Stimulated activated naive CD4-positive, alpha-beta T cell (primary cell): Measurements from ENCODE around the gene PRCP.
"Not testable (repeated sequence)": the region's sequence is repeated elsewhere in the genome, so short reads cannot be mapped to it uniquely, and the experiment has no call there.

Experiments
- DNase-seq, 6 experiments: peaks; one replicate each; lab custom pipeline; 2025; lab: John Stamatoyannopoulos, UW

PRCP gene

GRCh38 chr11:82900277-82901164, at the start of gene PRCP:
Gene PRCP (minus strand): TSS chr11:82900430. CDS start chr11:82900402, 28 bp downstream.
- DNase-seq: peak; percentile 84 to 91 (median 86)

GRCh38 chr11:82949352-82949751, 49.1 kb upstream of the PRCP start:
- DNase-seq: no peak

DNA sequence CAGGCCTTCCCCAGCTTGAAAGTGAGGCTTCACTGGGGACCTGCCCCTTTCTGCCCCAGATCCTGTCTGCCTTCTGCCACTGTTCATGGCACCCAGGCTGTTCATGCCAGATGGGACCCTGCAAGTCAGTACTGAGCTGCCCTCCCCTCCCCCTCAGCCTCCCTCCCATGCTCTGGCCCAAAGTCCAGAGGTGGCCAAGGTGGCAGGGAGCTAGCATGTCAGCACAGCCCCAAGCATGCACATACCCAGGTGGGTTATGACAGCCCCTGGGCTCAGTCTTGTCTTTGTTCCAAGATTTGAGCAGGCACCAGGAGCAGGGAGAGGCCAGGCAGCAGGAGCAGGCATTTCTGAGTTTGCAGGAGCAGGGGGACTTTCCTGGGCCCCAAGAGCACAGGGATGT, 45.5 kb upstream of the PRCP start:
- DNase-seq: no peak

DNA sequence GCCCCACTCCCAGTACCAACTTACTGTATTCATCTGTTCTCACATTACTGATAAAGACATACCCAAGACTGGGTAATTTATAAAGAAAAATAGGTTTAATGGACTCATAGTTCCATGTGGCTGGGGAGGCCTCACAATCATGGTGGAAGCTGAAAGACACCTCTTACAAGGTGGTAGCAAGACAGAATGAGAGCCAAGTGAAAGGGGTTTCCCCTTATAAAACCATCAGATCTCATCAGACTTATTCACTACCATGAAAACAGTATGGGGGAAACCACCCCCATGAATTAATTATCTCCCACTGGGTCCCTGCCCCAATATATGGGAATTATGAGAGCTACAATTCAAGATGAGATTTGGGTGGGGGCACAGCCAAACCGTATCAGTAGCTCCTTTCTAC, 44.8 kb upstream of the PRCP start:
- not testable (repeated sequence) for DNase-seq

DNA sequence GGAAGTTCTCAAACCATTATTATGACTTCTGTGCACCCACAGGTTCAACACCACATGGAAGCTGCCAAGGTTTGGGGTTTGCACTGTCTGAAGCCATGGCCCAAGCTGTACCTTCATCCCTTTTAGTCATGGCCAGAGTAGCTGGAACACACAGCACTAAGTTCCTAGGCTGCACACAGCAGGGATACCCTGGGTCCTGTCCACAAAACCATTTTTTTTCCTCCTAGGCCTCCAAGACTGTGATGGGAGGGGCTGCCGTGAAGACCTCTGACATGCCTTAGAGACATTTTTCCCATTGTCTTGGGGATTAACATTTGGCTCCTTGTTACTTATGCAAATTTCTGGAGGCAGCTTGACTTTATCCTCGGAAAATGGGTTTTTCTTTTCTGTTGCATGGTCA, 44.0 kb upstream of the PRCP start:
- DNase-seq: no peak

DNA sequence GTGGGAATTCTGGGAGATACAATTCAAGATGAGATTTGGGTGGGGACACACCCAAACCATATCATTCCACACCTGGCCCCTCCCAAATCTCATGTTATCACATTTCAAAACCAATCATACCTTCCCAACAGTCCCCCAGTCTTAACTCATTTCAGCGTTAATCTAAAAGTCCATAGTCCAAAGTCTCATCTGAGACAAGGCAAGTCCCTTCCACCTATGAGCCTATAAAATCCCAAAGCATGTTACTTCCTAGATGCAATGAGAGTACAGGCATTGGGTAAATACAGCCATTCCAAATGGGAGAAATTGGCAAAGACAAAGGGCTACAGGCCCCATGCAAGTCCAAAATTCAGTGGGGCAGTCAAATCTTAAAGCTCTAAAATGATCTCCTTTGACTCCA, 43.2 kb upstream of the PRCP start:
- DNase-seq: not testable (repeated sequence)

DNA sequence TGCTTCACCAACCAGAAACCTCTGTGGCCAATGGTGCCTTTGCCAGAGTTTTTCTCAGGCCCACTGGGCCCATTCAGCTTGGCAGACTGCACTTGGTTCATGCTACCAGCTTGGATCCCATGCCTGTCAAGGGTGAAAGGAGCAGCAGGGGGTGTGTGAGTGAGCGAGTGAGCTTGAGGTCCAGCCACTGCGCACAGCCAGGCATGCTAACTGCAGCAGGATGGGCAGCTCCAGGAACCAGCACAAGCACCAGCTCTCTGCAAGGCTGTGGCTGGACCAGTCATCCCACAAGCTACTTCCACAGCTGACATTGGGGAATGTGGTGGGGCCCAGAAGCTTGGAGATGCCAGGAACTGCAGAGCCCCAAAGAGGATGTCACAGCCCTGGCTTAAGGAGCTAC, 42.1 kb upstream of the PRCP start:
- no peak for DNase-seq

GRCh38 chr11:82939456-82939855, 39.2 kb upstream of the PRCP start:
- no peak for DNase-seq

DNA sequence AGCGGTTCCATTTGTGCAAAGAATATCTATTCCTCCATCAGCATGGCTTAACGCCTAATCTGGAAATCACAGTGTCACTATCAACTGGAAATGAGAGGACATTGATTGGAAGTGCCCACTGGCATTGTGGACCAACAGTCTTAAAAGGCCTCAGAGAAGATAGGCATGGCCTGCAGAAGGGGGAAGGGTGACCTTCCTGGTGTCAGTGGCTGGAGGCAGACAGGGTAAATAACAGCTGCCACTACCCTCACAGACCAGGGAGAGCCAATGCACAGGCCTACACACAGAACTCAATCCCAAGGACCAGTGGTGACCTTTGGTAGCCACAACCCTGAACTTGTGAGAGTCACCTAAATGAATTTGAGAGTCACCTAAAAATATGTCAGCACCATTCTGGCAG, 37.3 kb upstream of the PRCP start:
- no peak for DNase-seq

- no peak for DNase-seq
Observed at GRCh38 chr11:82936261-82936660, 36.0 kb upstream of the PRCP start.

DNA sequence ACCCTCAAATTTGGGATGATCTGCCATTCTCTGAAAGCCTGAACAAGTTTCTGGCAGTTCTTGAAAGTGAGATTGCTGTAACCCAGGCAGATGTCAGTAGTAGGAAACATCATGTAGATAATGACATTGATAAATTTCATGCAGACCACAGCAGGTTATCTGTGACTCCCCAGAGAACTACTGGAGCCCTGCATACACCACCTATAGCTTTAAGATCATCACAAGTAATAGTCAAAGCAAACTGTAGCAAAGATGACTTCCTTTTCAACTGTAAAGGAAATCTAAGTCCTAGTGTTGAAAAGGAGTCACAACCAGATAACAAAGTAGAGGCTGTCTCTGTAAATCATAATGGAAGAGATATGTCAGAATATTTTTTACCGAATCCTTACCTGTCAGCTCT, 32.3 kb upstream of the PRCP start:
- peak in 1 of 6 experiments; percentile 12 for DNase-seq

GRCh38 chr11:82930734-82931133, 30.5 kb upstream of the PRCP start:
- no peak for DNase-seq

DNA sequence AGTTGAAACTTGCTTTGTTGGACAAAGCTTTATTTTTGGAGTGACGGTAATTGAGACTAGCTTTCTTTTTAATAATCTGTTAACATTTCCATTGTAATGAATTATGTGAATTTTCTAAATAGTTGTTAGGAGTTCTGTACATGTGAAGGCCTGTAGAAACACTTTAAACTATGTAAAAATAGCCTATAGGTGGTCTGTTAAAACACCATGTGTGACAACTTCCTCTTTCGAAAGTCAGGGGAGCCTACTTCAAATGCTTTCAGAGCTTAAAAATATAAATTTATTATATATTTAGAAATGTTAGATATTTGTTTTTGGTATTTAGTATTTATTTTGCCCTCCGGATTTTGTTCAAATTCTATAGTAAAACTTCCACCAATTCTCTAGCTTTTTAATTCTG, 30.0 kb upstream of the PRCP start:
- DNase-seq: no peak

DNA sequence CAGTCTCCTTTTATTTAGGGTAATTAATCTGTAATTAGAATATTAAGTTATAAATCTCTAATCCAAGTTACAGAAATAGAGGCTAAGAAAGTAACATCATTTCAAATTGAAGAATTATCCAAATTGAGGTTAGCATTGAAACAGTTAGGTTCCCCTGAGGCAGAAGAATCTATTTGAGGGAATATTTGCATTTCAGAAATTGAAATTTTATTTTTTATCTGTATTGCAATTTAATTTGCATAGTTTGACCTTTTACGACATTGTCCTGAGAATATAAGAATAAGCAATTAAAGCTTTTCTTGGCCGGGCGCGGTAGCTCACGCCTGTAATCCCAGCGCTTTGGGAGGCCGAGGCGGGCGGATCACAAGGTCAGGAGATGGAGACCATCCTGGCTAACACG, 28.9 kb upstream of the PRCP start:
- DNase-seq: no peak

- DNase-seq: peak in 4 of 6 experiments; percentile 2 to 76 (median 62)
Observed at GRCh38 chr11:82927264-82927880, 27.1 kb upstream of the PRCP start.

GRCh38 chr11:82924522-82925224, 24.4 kb upstream of the PRCP start:
- no peak for DNase-seq

GRCh38 chr11:82922396-82923173, 22.4 kb upstream of the PRCP start:
- DNase-seq: not testable (repeated sequence)

DNA sequence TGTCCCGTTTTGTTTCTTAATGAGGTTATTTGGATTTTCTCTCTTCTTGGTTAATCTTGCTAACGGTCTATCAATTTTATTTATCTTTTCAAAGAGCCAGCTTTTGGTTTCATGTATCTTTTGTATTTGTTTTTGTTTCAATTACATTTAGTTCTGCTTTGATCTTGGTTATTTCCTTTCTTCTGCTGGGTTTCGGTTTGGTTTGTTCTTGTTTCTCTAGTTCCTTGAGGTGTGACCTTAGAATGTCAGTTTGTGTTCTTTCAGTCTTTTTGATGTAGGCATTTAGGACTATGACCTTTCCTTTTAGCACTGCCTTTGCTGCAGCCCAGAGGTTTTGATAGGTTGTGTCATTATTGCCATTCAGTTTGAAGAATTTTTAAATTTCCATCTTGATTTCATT, 20.0 kb upstream of the PRCP start:
- peak in 3 of 6 experiments; percentile 59 to 65 (median 65) for DNase-seq

GRCh38 chr11:82919786-82920185, 19.6 kb upstream of the PRCP start:
- not testable (repeated sequence) for DNase-seq

DNA sequence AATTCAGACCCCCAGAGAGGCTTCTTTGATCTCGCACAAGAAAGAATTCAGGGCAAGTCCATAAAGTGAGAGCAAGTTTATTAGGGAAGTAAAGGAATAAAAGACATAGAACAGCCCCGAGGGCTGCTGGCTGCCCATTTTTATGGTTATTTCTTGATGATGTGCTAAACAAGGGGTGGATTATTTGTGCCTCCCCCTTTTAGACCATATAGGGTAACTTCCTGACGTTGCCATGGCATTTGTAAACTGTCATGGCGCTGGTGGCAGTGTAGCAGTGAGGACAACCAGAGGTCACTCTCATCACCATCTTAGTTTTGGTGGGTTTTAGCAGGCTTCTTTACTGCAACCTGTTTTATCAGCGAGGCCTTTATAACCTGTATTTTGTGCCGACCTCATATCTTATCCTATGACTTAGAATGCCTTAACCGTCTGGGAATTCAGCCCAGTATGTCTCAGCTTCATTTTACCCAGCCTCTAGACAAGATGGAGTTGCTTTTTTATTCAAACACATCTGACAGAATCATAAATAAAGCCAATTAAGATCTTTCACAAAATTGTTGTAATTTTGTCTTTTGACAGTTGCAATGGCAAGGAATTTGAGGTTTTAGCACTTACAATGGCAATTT, 8.9 kb upstream of the PRCP start:
- DNase-seq: no peak

DNA sequence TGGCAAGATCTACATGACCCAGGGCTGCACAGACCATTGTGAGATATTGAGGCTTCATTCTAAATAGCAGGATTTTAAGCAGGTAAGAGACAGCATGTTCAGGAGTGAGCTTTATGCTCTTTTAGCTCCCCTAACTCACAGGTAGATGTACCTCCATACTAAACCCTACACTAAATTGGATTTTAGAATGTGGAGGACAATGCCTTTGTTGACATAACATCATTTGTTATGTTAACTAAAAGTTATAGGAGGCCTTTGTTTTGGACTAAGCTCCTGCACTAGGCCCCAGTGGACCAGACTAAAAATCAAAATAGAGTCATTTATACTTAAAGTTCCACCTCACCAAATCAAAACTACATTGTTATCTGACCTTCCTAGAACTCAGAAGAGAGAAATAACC, 8.1 kb upstream of the PRCP start:
- no peak for DNase-seq

DNA sequence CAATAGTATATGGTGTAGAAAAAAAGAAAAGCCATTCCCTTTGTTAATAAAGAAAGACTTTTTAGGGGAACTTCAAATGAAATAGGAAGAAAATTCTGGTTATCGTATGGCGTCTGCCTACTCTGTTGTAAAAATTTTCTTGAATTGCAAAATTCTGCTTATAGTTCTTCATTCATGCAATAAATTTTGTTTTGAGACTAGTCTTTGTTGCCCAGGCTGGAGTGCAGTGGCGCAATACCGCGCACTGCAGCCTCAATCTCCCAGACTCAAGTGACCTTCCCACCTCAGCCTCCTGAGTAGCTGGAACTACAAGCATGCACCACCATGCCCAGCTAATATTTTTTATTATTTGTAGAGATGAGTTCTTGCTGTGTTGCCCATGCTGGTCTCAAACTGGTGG, 7.1 kb upstream of the PRCP start:
- DNase-seq: no peak
